ENCODE data around the gene C9orf152. TPM values are rescaled to one million over a fixed set of nuclear protein-coding genes. Genes with fewer than 3 reads are reported as not detected.

Gene C9orf152
- total and polyA plus RNA-seq, 2 of the 13 experiments (the other 11 are each of a cell fraction or from before 2014, with no cell fraction given) = 0.24 to 0.48 TPM

DNA sequence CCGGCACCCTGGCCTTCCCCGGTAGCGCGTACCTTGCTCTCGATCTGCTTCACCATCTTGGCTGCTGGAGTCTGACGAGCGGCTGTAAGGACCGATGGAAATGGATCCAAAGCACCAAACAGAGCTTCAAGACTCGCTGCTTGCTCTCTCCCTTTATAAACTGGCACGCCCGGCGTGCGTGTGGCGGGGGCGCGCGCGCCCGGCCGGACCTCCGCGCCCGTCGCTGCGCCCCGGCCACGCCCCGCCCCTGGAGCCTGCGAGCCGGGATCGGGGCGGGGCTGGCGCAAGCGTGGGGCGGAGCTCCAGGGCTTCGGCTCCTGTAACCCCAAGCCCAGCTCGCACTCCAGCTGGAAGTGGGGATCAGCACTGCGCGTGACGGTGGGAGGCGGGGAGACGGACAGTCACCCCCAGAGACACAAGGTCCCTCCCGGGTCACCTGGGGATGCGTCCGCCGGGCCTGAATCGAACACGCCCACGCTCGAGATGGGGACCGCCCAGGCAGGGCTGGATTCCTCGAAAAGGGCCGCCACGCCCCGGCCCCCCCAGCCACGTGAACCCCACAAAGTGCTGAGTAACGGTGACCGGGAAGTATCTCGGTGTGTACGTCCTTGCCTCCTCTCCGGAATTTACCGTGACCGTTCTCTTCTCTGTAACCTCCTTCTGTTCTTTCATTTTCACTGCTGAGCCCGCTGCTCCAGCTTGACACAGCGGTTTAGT lies 48.6 kb upstream of the C9orf152 start, which contains the start of gene TXN (continued):
- TF ChIP-seq, protein P1, sequence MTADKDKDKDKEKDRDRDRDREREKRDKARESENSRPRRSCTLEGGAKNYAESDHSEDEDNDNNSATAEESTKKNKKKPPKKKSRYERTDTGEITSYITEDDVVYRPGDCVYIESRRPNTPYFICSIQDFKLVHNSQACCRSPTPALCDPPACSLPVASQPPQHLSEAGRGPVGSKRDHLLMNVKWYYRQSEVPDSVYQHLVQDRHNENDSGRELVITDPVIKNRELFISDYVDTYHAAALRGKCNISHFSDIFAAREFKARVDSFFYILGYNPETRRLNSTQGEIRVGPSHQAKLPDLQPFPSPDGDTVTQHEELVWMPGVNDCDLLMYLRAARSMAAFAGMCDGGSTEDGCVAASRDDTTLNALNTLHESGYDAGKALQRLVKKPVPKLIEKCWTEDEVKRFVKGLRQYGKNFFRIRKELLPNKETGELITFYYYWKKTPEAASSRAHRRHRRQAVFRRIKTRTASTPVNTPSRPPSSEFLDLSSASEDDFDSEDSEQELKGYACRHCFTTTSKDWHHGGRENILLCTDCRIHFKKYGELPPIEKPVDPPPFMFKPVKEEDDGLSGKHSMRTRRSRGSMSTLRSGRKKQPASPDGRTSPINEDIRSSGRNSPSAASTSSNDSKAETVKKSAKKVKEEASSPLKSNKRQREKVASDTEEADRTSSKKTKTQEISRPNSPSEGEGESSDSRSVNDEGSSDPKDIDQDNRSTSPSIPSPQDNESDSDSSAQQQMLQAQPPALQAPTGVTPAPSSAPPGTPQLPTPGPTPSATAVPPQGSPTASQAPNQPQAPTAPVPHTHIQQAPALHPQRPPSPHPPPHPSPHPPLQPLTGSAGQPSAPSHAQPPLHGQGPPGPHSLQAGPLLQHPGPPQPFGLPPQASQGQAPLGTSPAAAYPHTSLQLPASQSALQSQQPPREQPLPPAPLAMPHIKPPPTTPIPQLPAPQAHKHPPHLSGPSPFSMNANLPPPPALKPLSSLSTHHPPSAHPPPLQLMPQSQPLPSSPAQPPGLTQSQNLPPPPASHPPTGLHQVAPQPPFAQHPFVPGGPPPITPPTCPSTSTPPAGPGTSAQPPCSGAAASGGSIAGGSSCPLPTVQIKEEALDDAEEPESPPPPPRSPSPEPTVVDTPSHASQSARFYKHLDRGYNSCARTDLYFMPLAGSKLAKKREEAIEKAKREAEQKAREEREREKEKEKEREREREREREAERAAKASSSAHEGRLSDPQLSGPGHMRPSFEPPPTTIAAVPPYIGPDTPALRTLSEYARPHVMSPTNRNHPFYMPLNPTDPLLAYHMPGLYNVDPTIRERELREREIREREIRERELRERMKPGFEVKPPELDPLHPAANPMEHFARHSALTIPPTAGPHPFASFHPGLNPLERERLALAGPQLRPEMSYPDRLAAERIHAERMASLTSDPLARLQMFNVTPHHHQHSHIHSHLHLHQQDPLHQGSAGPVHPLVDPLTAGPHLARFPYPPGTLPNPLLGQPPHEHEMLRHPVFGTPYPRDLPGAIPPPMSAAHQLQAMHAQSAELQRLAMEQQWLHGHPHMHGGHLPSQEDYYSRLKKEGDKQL (CRISPR knock-in tag; IDR thresholded peaks at IDR 0.05; ENCODE audit: low read depth) = no peak
- no peak for TF ChIP-seq FOXM1 (CRISPR knock-in tag; IDR thresholded peaks at IDR 0.05)
- no peak for TF ChIP-seq ZNF678 (CRISPR knock-in tag; IDR thresholded peaks at IDR 0.05)
- no peak for TF ChIP-seq ZNF850 (CRISPR knock-in tag; conservative IDR thresholded peaks at IDR 0.05)
- no peak; the same call in 1 of the 2 replicates for TF ChIP-seq ZNF816 (CRISPR knock-in tag; IDR thresholded peaks at IDR 0.05; ENCODE audit: borderline replicate concordance)
- no peak for TF ChIP-seq ZKSCAN8 (CRISPR knock-in tag; IDR thresholded peaks at IDR 0.05; ENCODE audit: borderline replicate concordance)
- TF ChIP-seq ZSCAN25 (CRISPR knock-in tag; IDR thresholded peaks at IDR 0.05) = no peak
- TF ChIP-seq, protein P2, sequence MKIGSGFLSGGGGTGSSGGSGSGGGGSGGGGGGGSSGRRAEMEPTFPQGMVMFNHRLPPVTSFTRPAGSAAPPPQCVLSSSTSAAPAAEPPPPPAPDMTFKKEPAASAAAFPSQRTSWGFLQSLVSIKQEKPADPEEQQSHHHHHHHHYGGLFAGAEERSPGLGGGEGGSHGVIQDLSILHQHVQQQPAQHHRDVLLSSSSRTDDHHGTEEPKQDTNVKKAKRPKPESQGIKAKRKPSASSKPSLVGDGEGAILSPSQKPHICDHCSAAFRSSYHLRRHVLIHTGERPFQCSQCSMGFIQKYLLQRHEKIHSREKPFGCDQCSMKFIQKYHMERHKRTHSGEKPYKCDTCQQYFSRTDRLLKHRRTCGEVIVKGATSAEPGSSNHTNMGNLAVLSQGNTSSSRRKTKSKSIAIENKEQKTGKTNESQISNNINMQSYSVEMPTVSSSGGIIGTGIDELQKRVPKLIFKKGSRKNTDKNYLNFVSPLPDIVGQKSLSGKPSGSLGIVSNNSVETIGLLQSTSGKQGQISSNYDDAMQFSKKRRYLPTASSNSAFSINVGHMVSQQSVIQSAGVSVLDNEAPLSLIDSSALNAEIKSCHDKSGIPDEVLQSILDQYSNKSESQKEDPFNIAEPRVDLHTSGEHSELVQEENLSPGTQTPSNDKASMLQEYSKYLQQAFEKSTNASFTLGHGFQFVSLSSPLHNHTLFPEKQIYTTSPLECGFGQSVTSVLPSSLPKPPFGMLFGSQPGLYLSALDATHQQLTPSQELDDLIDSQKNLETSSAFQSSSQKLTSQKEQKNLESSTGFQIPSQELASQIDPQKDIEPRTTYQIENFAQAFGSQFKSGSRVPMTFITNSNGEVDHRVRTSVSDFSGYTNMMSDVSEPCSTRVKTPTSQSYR (CRISPR knock-in tag; IDR thresholded peaks at IDR 0.05; ENCODE audit: borderline replicate concordance) = no peak
- no peak for TF ChIP-seq NKX3-1 (CRISPR knock-in tag; IDR thresholded peaks at IDR 0.05)
- no peak for TF ChIP-seq CENPX (CRISPR knock-in tag; IDR thresholded peaks at IDR 0.05)
- TF ChIP-seq, protein P3, sequence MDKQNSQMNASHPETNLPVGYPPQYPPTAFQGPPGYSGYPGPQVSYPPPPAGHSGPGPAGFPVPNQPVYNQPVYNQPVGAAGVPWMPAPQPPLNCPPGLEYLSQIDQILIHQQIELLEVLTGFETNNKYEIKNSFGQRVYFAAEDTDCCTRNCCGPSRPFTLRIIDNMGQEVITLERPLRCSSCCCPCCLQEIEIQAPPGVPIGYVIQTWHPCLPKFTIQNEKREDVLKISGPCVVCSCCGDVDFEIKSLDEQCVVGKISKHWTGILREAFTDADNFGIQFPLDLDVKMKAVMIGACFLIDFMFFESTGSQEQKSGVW (CRISPR knock-in tag; IDR thresholded peaks at IDR 0.05; ENCODE audit: borderline replicate concordance) = no peak
- TF ChIP-seq, protein P4, sequence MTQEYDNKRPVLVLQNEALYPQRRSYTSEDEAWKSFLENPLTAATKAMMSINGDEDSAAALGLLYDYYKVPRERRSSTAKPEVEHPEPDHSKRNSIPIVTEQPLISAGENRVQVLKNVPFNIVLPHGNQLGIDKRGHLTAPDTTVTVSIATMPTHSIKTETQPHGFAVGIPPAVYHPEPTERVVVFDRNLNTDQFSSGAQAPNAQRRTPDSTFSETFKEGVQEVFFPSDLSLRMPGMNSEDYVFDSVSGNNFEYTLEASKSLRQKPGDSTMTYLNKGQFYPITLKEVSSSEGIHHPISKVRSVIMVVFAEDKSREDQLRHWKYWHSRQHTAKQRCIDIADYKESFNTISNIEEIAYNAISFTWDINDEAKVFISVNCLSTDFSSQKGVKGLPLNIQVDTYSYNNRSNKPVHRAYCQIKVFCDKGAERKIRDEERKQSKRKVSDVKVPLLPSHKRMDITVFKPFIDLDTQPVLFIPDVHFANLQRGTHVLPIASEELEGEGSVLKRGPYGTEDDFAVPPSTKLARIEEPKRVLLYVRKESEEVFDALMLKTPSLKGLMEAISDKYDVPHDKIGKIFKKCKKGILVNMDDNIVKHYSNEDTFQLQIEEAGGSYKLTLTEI (CRISPR knock-in tag; conservative IDR thresholded peaks at IDR 0.05) = no peak
- TF ChIP-seq, protein P5, sequence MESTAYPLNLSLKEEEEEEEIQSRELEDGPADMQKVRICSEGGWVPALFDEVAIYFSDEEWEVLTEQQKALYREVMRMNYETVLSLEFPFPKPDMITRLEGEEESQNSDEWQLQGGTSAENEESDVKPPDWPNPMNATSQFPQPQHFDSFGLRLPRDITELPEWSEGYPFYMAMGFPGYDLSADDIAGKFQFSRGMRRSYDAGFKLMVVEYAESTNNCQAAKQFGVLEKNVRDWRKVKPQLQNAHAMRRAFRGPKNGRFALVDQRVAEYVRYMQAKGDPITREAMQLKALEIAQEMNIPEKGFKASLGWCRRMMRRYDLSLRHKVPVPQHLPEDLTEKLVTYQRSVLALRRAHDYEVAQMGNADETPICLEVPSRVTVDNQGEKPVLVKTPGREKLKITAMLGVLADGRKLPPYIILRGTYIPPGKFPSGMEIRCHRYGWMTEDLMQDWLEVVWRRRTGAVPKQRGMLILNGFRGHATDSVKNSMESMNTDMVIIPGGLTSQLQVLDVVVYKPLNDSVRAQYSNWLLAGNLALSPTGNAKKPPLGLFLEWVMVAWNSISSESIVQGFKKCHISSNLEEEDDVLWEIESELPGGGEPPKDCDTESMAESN (CRISPR knock-in tag; conservative IDR thresholded peaks at IDR 0.05) = no peak; the same call in 1 of the 2 replicates
- no peak for TF ChIP-seq ZNF337 (CRISPR knock-in tag; IDR thresholded peaks at IDR 0.05; ENCODE audit: borderline replicate concordance, low read depth)

Data from HepG2 (cell line).